ENCODE results near the gene ADPRHL1.
"Not testable (repeated sequence)": the region's sequence is repeated elsewhere in the genome, so short reads cannot be mapped to it uniquely, and the experiment has no call there.

ADPRHL1 gene

GRCh38 chr13:113402471-113403254 lies 50.6 kb downstream of the ADPRHL1 start:
- no peak for DNase-seq (ENCODE audit: low read depth in 2 of 2)

GRCh38 chr13:113401452-113402415 lies 51.6 kb downstream of the ADPRHL1 start:
- DNase-seq (ENCODE audit: low read depth in 2 of 2), result no peak

- no peak for DNase-seq (ENCODE audit: low read depth in 2 of 2)
Observed at GRCh38 chr13:113400621-113401451, 52.5 kb downstream of the ADPRHL1 start.

GRCh38 chr13:113399755-113400149 lies 53.5 kb downstream of the ADPRHL1 start:
- no peak for DNase-seq (ENCODE audit: low read depth in 2 of 2)

- DNase-seq (ENCODE audit: low read depth in 2 of 2), result no peak
Observed at GRCh38 chr13:113398963-113399754, 54.1 kb downstream of the ADPRHL1 start.

GRCh38 chr13:113397608-113398425 lies 55.5 kb downstream of the ADPRHL1 start:
- DNase-seq (ENCODE audit: low read depth in 2 of 2), result no peak

GRCh38 chr13:113394339-113394640 lies 59.0 kb downstream of the ADPRHL1 start:
- DNase-seq (ENCODE audit: low read depth in 2 of 2), result no peak

- DNase-seq (ENCODE audit: low read depth in 2 of 2), result peak; percentile 50 to 68
Observed at GRCh38 chr13:113393563-113394338, 59.5 kb downstream of the ADPRHL1 start.

- DNase-seq (ENCODE audit: low read depth in 2 of 2), result no peak
Observed at GRCh38 chr13:113393226-113393562, 60.1 kb downstream of the ADPRHL1 start.

- DNase-seq (ENCODE audit: low read depth in 2 of 2), result no peak
Observed at GRCh38 chr13:113390874-113391497, 62.3 kb downstream of the ADPRHL1 start.

GRCh38 chr13:113389586-113389985 lies 63.7 kb downstream of the ADPRHL1 start:
- not testable (repeated sequence) for DNase-seq (ENCODE audit: low read depth in 2 of 2)

- DNase-seq (ENCODE audit: low read depth in 2 of 2), result no peak
Observed at GRCh38 chr13:113387396-113387795, 65.9 kb downstream of the ADPRHL1 start.

GRCh38 chr13:113383089-113383488 lies 70.2 kb downstream of the ADPRHL1 start:
- DNase-seq (ENCODE audit: low read depth in 2 of 2), result no peak

- DNase-seq (ENCODE audit: low read depth in 2 of 2), result not testable (repeated sequence)
Observed at GRCh38 chr13:113382542-113382941, 70.7 kb downstream of the ADPRHL1 start.

- DNase-seq (ENCODE audit: low read depth in 2 of 2), result no peak
Observed at GRCh38 chr13:113378825-113379224, 74.5 kb downstream of the ADPRHL1 start.

GRCh38 chr13:113374511-113375175 lies 78.6 kb downstream of the ADPRHL1 start:
- DNase-seq (ENCODE audit: low read depth in 2 of 2), result no peak

- no peak for DNase-seq (ENCODE audit: low read depth in 2 of 2)
Observed at GRCh38 chr13:113373811-113374485, 79.3 kb downstream of the ADPRHL1 start.

GRCh38 chr13:113371701-113372100 lies 81.6 kb downstream of the ADPRHL1 start:
- DNase-seq (ENCODE audit: low read depth in 2 of 2), result not testable (repeated sequence)

Measured in stimulated activated CD8-positive, alpha-beta memory T cell treated with anti-CD3 and anti-CD28 coated beads, Interleukin-7, amount 100 ng/mL, for 4 hours (primary cell).